ENCODE measurements around the gene SPSB4. TPM values are rescaled to one million over a fixed set of nuclear protein-coding genes. Genes with fewer than 3 reads are reported as not detected.

SPSB4 gene
- total and polyA plus RNA-seq, 10 of the 15 experiments (the other 5 are each of a cell fraction or from before 2014, with no cell fraction given), result not detected

DNA sequence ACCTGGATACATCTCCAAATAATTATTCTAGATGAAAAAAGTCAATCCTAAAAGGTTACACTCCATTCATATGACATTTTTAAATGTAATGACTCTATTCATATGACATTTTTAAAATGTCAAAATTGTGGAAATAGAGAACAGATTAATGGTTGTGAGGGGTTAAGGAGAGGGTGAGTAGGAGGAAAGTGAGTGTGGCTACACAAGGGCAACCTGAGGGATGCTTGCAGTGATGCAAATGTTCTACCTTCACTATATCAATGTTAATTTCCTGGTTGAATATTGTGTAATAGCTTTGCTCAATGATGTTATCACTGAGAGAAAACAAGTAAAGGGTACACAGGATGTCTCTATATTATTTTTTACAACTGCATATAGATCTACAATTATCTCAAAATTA is 125.6 kb downstream of the SPSB4 start:
- TF ChIP-seq NR2C2 (IDR thresholded peaks at IDR 0.05; ENCODE audit: borderline replicate concordance, control insufficient read depth, insufficient read length, low read depth), result no peak
- TF ChIP-seq KLF5 (IDR thresholded peaks at IDR 0.05; ENCODE audit: partially characterized antibody), result no peak
- no peak for TF ChIP-seq STAT1 (conservative IDR thresholded peaks at IDR 0.05)
- no peak for TF ChIP-seq ZBTB4 (CRISPR knock-in tag; IDR thresholded peaks at IDR 0.05)
- TF ChIP-seq, protein P1, sequence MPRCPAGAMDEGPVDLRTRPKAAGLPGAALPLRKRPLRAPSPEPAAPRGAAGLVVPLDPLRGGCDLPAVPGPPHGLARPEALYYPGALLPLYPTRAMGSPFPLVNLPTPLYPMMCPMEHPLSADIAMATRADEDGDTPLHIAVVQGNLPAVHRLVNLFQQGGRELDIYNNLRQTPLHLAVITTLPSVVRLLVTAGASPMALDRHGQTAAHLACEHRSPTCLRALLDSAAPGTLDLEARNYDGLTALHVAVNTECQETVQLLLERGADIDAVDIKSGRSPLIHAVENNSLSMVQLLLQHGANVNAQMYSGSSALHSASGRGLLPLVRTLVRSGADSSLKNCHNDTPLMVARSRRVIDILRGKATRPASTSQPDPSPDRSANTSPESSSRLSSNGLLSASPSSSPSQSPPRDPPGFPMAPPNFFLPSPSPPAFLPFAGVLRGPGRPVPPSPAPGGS (IDR thresholded peaks at IDR 0.05; ENCODE audit: borderline replicate concordance, insufficient read depth, low read depth, low read length, poor library complexity, severe bottlenecking), result no peak
- no peak for TF ChIP-seq ZNF274 (IDR thresholded peaks at IDR 0.05; ENCODE audit: insufficient read depth, insufficient read length)
- TF ChIP-seq TBL1XR1 (IDR thresholded peaks at IDR 0.05; ENCODE audit: low read depth, low read length), result no peak
- TF ChIP-seq ZBTB11 (CRISPR knock-in tag; IDR thresholded peaks at IDR 0.05), result no peak
- TF ChIP-seq PAX5 (IDR thresholded peaks at IDR 0.05; ENCODE audit: borderline replicate concordance, low read depth, low read length), result no peak
- no peak for TF ChIP-seq MTA2 (IDR thresholded peaks at IDR 0.05; ENCODE audit: low read depth)
- TF ChIP-seq MXI1 (IDR thresholded peaks at IDR 0.05; ENCODE audit: low read depth, low read length), result no peak
- TF ChIP-seq, protein P2, sequence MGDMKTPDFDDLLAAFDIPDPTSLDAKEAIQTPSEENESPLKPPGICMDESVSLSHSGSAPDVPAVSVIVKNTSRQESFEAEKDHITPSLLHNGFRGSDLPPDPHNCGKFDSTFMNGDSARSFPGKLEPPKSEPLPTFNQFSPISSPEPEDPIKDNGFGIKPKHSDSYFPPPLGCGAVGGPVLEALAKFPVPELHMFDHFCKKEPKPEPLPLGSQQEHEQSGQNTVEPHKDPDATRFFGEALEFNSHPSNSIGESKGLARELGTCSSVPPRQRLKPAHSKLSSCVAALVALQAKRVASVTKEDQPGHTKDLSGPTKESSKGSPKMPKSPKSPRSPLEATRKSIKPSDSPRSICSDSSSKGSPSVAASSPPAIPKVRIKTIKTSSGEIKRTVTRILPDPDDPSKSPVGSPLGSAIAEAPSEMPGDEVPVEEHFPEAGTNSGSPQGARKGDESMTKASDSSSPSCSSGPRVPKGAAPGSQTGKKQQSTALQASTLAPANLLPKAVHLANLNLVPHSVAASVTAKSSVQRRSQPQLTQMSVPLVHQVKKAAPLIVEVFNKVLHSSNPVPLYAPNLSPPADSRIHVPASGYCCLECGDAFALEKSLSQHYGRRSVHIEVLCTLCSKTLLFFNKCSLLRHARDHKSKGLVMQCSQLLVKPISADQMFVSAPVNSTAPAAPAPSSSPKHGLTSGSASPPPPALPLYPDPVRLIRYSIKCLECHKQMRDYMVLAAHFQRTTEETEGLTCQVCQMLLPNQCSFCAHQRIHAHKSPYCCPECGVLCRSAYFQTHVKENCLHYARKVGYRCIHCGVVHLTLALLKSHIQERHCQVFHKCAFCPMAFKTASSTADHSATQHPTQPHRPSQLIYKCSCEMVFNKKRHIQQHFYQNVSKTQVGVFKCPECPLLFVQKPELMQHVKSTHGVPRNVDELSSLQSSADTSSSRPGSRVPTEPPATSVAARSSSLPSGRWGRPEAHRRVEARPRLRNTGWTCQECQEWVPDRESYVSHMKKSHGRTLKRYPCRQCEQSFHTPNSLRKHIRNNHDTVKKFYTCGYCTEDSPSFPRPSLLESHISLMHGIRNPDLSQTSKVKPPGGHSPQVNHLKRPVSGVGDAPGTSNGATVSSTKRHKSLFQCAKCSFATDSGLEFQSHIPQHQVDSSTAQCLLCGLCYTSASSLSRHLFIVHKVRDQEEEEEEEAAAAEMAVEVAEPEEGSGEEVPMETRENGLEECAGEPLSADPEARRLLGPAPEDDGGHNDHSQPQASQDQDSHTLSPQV (IDR thresholded peaks at IDR 0.05), result no peak
- ATAC-seq (no peak), DNase-seq (ENCODE audit: low read depth, low spot score) (no peak), FAIRE-seq (no peak)
- H3K36me3 ChIP-seq (ENCODE audit: control insufficient read depth in 2 of 2, insufficient read depth in 2 of 2, low read length in 1 of 2), result no peaks in the 10 kb centered on the region
- 0 out of 4 replicates have a peak, but pooled peaks cover 0 to 2% of the 10 kb centered on the region in 2 experiments for H3K27me3 ChIP-seq (replicated peaks in 1 of 2; ENCODE audit: control insufficient read depth in 2 of 2, insufficient read depth in 2 of 2, low read length in 1 of 2)
- no peaks in the 10 kb centered on the region for H3K9me3 ChIP-seq (replicated peaks; ENCODE audit: control insufficient read depth, insufficient read depth, low read length)
- H3K4me2 ChIP-seq (ENCODE audit: control insufficient read depth, insufficient read depth), result no peak overlapping the region
- H3K4me1 ChIP-seq (ENCODE audit: control insufficient read depth, insufficient read depth, low read length), result no peaks in the 10 kb centered on the region
- no peaks in the 10 kb centered on the region for H3K79me2 ChIP-seq (ENCODE audit: control insufficient read depth, insufficient read depth, low read length)
- no peaks in the 10 kb centered on the region for H4K20me1 ChIP-seq (ENCODE audit: control insufficient read depth, insufficient read depth)
- no peak overlapping the region for H3K4me3 ChIP-seq
- CTCF ChIA-PET, result interaction anchor here (0.6 to 1.4 kb wide), 3 partner anchors 14 to 1339 kb away, joined by 3 to 4 read pairs (median 3); no protein-coding TSS in a partner anchor
- RAD21 ChIA-PET (ENCODE audit: unreplicated experiment), result interaction anchor here (0.7 kb wide), 1 partner anchor 1889 kb away, joined by 4 read pairs; no protein-coding TSS in a partner anchor
- POLR2A ChIA-PET, result no interaction called here
- intact Hi-C loops (cut with micrococcal nuclease; ENCODE audit: unreplicated experiment), result no loop called here
- no peak overlapping the region for H3K27ac ChIP-seq (ENCODE audit: control insufficient read depth, insufficient read depth)
- SMC1A ChIA-PET (ENCODE audit: uncharacterized antibody, unreplicated experiment), result interaction anchor here (1.3 kb wide), 1 partner anchor 176 kb away, joined by 3 read pairs; no protein-coding TSS in a partner anchor
- in situ Hi-C loops (cut with MboI), result no loop called here
- no peak overlapping the region for H3K9ac ChIP-seq (ENCODE audit: control insufficient read depth, insufficient read depth, low read length)
- no TSS peak for BruUV-seq (replicated peaks)
- H2AFZ ChIP-seq (ENCODE audit: control insufficient read depth, low read depth, low read length), result no peak overlapping the region

Data from GM12878 (cell line).